Adrenal gland (tissue), 12 donors: Measurements from ENCODE around the gene COL23A1. TPM values are rescaled to one million over a fixed set of nuclear protein-coding genes. Genes with fewer than 3 reads are reported as not detected.

Experiments used
- DNase-seq, 7 donors: peaks; one replicate each; pipeline ENCODE4 v3.0.0-alpha.2; 2019 to 2020
- H3K27ac ChIP-seq, 5 donors: fragments of 200-600 bp; sonication (generic) in 4 of 5; 1 replicate in 3 of 5; 2 replicates in 2 of 5; pipeline versions ENCODE4 v1.5.1 to v1.8.0; 2016 to 2020; ENCODE audit warnings: mild to moderate bottlenecking in 1 of 5
- H3K27me3 ChIP-seq: fragments of 200-600 bp; 2 replicates; pipeline ENCODE4 v1.8.0; 2021
- H3K36me3 ChIP-seq, 2 donors: fragments of 200-600 bp; replicated peaks in 1 of 2; 1 replicate in 1 of 2; 2 replicates in 1 of 2; pipeline versions ENCODE4 v1.5.1 to v1.8.0; 2018 to 2022
- H3K4me1 ChIP-seq, 2 donors: fragments of 200-600 bp; replicated peaks in 1 of 2; 1 replicate in 1 of 2; 2 replicates in 1 of 2; pipeline versions ENCODE4 v1.5.1 to v1.8.0; 2018 to 2021
- H3K4me3 ChIP-seq, 4 donors: fragments of 200-600 bp; sonication (generic) in 3 of 4; one replicate each; pipeline ENCODE4 v1.5.1; 2016 to 2018
- H3K9me3 ChIP-seq, 3 donors: fragments of 200-600 bp; sonication (generic) in 1 of 3; replicated peaks in 1 of 3; 1 replicate in 2 of 3; 2 replicates in 1 of 3; pipeline versions ENCODE4 v1.5.1 to v1.8.0; 2016 to 2021
- POLR2A ChIP-seq, 2 donors: fragments of 450-650 bp; IDR thresholded peaks; one replicate each; pipeline ENCODE4 v1.6.1; 2017; ENCODE audit warnings: antibody characterized with exemption in 2 of 2, mild to moderate bottlenecking in 2 of 2, moderate library complexity in 1 of 2
- WGBS, 4 donors: extraction: QIAGEN DNeasy Blood & Tissue Kit in 2 of 4; methylation state at CpG; one replicate each; pipeline versions ENCODE4 v1.1.5 to v1.1.7; 2013 to 2017; 5-methylcytosine and 5-hydroxymethylcytosine counted together
- intact Hi-C, 2 donors: fragments of 100-400 bp; cut with DNase I; formaldehyde crosslinking; loops; one replicate each; pipeline versions ENCODE4 v1.14.1 to v1.15.0; 2022 to 2023
- polyA plus RNA-seq, 3 donors: library from polyadenylated mRNA; stranded (reverse); fragments of 200-250 nt in 2 of 3; fragments of 350-450 nt in 1 of 3; fragmentation: Illumina TruSeq in 1 of 3; extraction: RNeasy Lipid Tissue Mini Kit (QIAGEN cat#74804) in 1 of 3; gene quantifications; one replicate each; pipeline ENCODE4 v1.2.3, GENCODE V29; 2013 to 2014
- total RNA-seq, 9 donors: library from RNA; depleted of rRNA in 4 of 9; stranded (reverse); fragments of >200 nt in 4 of 9; fragments of 120-200 nt in 1 of 9; fragmentation: NEBNext Ultra II Directional in 1 of 9; extraction: Animal tissue kit (Norgen Biotek cat#: 25700) in 1 of 9; gene quantifications; one replicate each; pipeline versions ENCODE4 v1.1.0 to v1.2.4, GENCODE V29; 2013 to 2023
- TF ChIP-seq, protein P1 (sequence below), 6 experiments: fragments of 450-650 bp in 4 of 6; fragments of 200-600 bp in 2 of 6; sonication (generic) in 1 of 6; IDR thresholded peaks; 1 replicate in 5 of 6; 2 replicates in 1 of 6; pipeline versions ENCODE4 v1.5.1 to v1.8.0; 2016 to 2021; ENCODE audit warnings: antibody characterized with exemption in 6 of 6, mild to moderate bottlenecking in 2 of 6, moderate library complexity in 1 of 6
- donor health status: healthy with polysubstance abuse.
- donor health status: Bipolar disorder and iron deficiency.
- donor health status: DM: yes; HTN: yes; CAD: no.
- donor health status: DM: no; HTN: no; CAD: no.
- donor health status: DM: no; HTN: no; CAD: no.
- donor health status: DM: yes; HTN: yes; CAD: no.

COL23A1 gene
- total and polyA plus RNA-seq, 12 donors = 0.09 to 4.4 (median 0.88) TPM

DNA sequence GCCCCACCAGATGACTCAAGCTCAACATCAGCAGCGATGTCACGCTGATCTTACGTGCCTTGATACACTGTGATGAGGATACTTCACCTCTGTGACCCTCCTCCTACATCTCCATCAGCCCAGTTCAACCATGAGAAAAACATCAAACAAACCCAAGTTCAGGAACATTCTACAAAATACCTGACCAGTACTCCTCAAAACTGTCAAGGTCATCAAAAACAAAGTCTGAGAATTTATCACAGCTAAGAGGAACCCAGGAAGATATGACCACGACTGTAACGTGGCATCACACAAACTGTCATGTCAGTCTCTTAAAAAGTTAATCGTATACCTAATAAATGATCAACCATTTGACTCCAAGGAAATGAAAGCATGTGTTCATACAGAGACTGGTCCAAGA, 90.8 kb downstream of the COL23A1 start:
- Histone ChIP-seq H3K27ac (no peak overlapping the region), H3K4me3 (no peak overlapping the region), H3K4me1 (no peaks in the 10 kb centered on the region), H3K36me3 (no peaks in the 10 kb centered on the region), H3K9me3 (no peaks in the 10 kb centered on the region), H3K27me3 (no peaks in the 10 kb centered on the region)
- 72 to 81% (median 74%) methylated on average over 6 of the region's 6 CpGs for WGBS, 4 donors
- TF ChIP-seq POLR2A (IDR thresholded peaks at IDR 0.05) = no peak
- TF ChIP-seq, protein P1, sequence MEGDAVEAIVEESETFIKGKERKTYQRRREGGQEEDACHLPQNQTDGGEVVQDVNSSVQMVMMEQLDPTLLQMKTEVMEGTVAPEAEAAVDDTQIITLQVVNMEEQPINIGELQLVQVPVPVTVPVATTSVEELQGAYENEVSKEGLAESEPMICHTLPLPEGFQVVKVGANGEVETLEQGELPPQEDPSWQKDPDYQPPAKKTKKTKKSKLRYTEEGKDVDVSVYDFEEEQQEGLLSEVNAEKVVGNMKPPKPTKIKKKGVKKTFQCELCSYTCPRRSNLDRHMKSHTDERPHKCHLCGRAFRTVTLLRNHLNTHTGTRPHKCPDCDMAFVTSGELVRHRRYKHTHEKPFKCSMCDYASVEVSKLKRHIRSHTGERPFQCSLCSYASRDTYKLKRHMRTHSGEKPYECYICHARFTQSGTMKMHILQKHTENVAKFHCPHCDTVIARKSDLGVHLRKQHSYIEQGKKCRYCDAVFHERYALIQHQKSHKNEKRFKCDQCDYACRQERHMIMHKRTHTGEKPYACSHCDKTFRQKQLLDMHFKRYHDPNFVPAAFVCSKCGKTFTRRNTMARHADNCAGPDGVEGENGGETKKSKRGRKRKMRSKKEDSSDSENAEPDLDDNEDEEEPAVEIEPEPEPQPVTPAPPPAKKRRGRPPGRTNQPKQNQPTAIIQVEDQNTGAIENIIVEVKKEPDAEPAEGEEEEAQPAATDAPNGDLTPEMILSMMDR (IDR thresholded peaks at IDR 0.05) = no peak
- intact Hi-C loops = no loop called here
- no peak for DNase-seq

DNA sequence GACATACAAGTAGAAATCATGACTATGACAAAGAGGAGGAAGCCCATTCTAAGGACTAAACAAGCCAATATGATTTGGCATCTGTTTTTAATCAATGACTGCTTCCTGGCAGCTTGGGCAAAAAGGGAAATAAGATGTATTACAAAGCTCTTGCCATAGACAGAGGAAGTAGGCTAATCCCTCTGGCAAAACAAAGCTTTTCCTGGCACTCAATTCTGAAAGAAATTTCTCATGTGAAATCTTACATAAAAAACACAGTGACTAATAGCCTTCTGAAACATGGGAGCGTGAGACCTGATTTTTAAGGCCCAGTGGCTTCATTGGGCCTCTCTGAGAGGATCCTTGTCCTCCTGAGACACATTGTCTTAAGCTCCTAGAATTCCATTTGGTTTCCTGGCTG, 93.6 kb downstream of the COL23A1 start:
- no peaks in the 10 kb centered on the region for H3K27me3 ChIP-seq
- no peaks in the 10 kb centered on the region for H3K4me1 ChIP-seq
- no peaks in the 10 kb centered on the region for H3K9me3 ChIP-seq
- H3K36me3 ChIP-seq = no peaks in the 10 kb centered on the region
- intact Hi-C loops = no loop called here
- no peak for DNase-seq
- H3K4me3 ChIP-seq = no peak overlapping the region
- 66 to 72% (median 69%) methylated on average over 1 of the region's 1 CpG for WGBS, 4 donors
- H3K27ac ChIP-seq = no peak overlapping the region
- TF ChIP-seq, protein P1 (IDR thresholded peaks at IDR 0.05) = no peak
- TF ChIP-seq POLR2A (IDR thresholded peaks at IDR 0.05) = no peak

DNA sequence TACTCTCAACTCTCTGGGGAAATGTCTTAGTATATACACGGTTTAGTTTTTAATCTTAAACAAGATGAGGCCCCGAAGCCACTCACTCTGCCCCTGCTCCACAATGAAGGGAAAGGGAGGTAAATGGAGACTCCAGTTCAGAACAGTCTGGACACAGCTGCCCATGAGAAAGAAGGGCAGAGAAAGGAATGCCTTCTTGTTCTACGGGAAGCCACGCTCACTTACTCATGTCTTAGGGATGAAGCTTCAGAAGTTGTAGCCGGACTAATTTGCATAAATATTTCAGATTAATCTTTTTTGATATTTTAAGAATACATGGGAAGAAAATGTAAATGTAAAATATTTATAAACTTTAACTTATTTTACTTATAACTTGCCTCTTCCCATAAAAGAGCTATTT, 94.0 kb downstream of the COL23A1 start:
- Histone ChIP-seq H3K4me1 (no peaks in the 10 kb centered on the region), H3K27me3 (no peaks in the 10 kb centered on the region), H3K27ac (no peak overlapping the region), H3K36me3 (no peaks in the 10 kb centered on the region), H3K9me3 (no peaks in the 10 kb centered on the region), H3K4me3 (no peak overlapping the region)
- 88 to 93% (median 90%) methylated on average over 5 of the region's 5 CpGs for WGBS, 4 donors
- TF ChIP-seq, protein P1 (IDR thresholded peaks at IDR 0.05) = no peak
- TF ChIP-seq POLR2A (IDR thresholded peaks at IDR 0.05) = no peak
- intact Hi-C loops = no loop called here
- no peak for DNase-seq

- no peaks in the 10 kb centered on the region for H3K9me3 ChIP-seq
- 79 to 87% (median 84%) methylated on average over 4 of the region's 4 CpGs for WGBS, 4 donors
- TF ChIP-seq, protein P1 (IDR thresholded peaks at IDR 0.05) = no peak
- no peak for TF ChIP-seq POLR2A (IDR thresholded peaks at IDR 0.05)
- H3K4me1 ChIP-seq = no peaks in the 10 kb centered on the region
- no peak overlapping the region for H3K27ac ChIP-seq
- DNase-seq = no peak
- intact Hi-C loops = no loop called here
- no peaks in the 10 kb centered on the region for H3K36me3 ChIP-seq
- H3K4me3 ChIP-seq = no peak overlapping the region
- no peaks in the 10 kb centered on the region for H3K27me3 ChIP-seq
Measured at GRCh38 chr5:178495706-178496105, 94.5 kb downstream of the COL23A1 start.
